ENCODE data around the gene DOK1.

Gene DOK1

DNA sequence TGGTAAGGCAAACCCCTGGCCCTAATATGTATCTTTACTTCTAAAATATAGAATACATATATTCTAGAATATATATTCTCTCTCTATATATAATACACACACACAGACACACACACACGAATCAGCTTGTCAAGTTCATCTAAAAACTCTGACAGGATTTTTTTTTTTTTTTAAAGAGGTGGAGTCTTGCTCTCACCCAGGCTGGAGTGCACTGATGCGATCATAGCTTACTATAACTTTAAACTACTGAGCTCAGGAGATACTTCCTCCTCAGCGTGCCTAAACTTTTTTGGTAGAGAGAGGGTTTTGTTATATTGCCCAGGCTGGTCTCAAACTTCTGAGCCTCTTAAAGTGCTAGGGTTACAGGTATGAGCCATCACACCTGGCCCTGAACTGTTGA is 45.2 kb downstream of the DOK1 start:
- DNase-seq (ENCODE audit: low read depth in 2 of 2): no peak

DNA sequence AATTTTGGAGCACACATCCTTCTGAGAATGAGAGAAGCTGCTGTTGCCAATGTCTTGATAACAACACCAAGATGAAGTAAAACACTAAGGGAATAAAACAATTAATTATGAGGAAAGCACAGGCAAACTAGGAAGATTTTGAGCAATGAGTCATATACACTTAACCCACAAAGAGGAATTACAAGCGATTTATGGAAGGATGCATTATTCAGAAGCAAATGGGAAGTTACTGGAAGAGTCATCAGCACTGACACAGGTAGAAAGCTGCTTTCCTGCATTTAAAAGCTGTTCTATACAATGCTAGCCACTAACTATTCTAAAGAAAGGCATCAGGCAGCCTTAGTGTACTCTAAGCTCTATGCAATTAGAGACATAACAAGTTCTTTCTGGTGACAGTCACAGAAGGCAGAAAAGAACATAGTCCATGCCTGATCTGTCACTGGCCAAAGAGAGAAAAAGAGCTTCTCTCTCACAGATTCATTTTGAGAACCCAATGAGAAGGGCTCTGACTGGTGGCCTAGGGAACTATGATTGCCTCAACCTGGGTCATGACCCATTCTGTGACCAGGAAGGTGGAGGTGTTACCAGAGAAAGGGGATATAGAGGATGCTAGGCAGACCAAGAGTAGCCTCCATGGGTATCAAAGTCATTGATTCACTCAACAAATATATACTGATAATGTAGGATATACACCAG is 48.2 kb downstream of the DOK1 start:
- DNase-seq (ENCODE audit: low read depth in 2 of 2): peak in 1 of 2 experiments; percentile 28

GRCh38 chr2:74603282-74604000 is 48.9 kb downstream of the DOK1 start:
- no peak for DNase-seq (ENCODE audit: low read depth in 2 of 2)

DNA sequence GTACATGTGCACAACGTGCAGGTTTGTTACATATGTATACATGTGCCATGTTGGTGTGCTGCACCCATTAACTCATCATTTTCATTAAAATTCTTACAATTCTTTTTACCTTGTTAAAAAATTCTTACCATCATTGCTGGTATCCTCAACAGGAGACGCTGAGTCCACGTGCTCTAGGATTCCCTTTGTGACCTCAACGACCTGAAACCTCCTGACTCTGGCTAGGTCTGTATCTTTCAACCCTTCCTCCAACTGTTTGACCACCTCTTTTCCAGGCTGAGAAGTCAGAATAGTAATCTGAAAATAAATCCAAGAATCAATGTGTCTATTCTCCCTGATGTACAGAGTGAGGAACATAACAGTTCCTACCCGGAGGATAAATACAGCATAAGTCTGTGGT is 52.4 kb downstream of the DOK1 start:
- DNase-seq (ENCODE audit: low read depth in 2 of 2): no peak

All from fibroblast of skin of left biceps (primary cell).